Endothelial cell of umbilical vein (primary cell): ENCODE data around the gene CNKSR3.

Experiments
- EZH2 ChIP-seq: IDR thresholded peaks from 2 replicates; pipeline ENCODE4 v1.6.1; 2012; ENCODE audit warnings: borderline replicate concordance, low read depth, mild to moderate bottlenecking, moderate library complexity, low read length, inconsistent platforms; ENCODE audit not compliant: severe bottlenecking
- FOS ChIP-seq: IDR thresholded peaks from 2 replicates; pipeline ENCODE4 v1.6.1; 2011; ENCODE audit warnings: mild to moderate bottlenecking, low read length, moderate library complexity, borderline replicate concordance; ENCODE audit not compliant: insufficient read depth
- GATA2 ChIP-seq: IDR thresholded peaks from 2 replicates; pipeline ENCODE4 v1.7.0; 2011; ENCODE audit warnings: low read depth, mild to moderate bottlenecking, moderate library complexity, mixed read lengths, low read length; ENCODE audit not compliant: insufficient read length, insufficient read depth
- JUN ChIP-seq: IDR thresholded peaks from 2 replicates; pipeline ENCODE4 v1.6.1; 2011; ENCODE audit warnings: borderline replicate concordance, low read depth; ENCODE audit not compliant: insufficient read length, insufficient read depth
- MYC ChIP-seq: IDR thresholded peaks from one replicate; pipeline ENCODE4 v1.6.1; 2011; ENCODE audit warnings: mild to moderate bottlenecking, low read depth, low read length
- POLR2A ChIP-seq: IDR thresholded peaks from 2 replicates; pipeline ENCODE4 v1.6.1; 2012; ENCODE audit warnings: low read depth, mild to moderate bottlenecking, control low read depth, low read length
- POLR2AphosphoS5 ChIP-seq: IDR thresholded peaks from 2 replicates; pipeline ENCODE4 v1.6.1; 2012; ENCODE audit warnings: low read depth, mild to moderate bottlenecking, control low read depth, low read length, moderate library complexity; ENCODE audit not compliant: insufficient read depth
- TF ChIP-seq, protein P1 (sequence below), 2 donors: IDR thresholded peaks; 1 replicate in 1 of 2; 2 replicates in 1 of 2; pipeline ENCODE4 v1.5.1; 2011; ENCODE audit warnings: low read length in 2 of 2, mild to moderate bottlenecking in 2 of 2, moderate library complexity in 2 of 2, control low read depth in 1 of 2, inconsistent platforms in 1 of 2, low read depth in 1 of 2; ENCODE audit not compliant: insufficient read depth in 1 of 2; ENCODE audit errors: extremely low read depth in 1 of 2
- TF ChIP-seq, protein P2 (sequence below): IDR thresholded peaks from 2 replicates; pipeline ENCODE4 v1.6.1; 2011; ENCODE audit not compliant: insufficient read depth, insufficient read length

DNA sequence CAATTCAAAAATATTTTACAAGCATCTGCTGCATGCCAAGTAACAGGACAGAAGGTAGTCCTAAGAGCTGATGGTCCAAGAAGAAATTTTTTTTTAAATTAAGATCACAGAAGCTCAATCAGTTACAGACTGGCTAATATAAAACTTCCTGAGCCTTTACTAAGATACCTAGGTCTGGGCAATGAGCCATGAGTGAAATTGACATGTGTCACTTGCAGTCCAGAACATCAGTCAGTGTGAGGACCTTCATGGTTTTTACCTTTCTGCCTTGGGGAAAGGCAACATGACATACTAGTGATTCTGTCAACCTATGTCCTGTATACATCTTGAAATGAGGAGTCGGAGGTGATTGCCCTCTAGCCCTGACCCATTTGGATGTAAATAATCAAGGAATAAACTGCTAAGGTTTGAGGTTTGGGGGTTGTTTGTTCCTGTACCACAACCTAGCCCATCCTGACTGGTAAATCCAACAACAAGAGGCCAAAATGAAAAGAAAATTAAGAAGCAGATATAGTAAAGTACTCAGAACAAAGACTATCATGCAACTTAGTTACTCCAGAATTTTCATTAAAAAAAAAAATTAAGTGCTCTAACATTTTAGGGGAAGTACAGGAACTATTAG is 70.0 kb downstream of the CNKSR3 start:
- TF ChIP-seq POLR2AphosphoS5 (no peak), POLR2A (no peak), EZH2 (no peak), MYC (no peak), JUN (no peak), GATA2 (no peak), FOS (no peak)
- TF ChIP-seq, protein P1, sequence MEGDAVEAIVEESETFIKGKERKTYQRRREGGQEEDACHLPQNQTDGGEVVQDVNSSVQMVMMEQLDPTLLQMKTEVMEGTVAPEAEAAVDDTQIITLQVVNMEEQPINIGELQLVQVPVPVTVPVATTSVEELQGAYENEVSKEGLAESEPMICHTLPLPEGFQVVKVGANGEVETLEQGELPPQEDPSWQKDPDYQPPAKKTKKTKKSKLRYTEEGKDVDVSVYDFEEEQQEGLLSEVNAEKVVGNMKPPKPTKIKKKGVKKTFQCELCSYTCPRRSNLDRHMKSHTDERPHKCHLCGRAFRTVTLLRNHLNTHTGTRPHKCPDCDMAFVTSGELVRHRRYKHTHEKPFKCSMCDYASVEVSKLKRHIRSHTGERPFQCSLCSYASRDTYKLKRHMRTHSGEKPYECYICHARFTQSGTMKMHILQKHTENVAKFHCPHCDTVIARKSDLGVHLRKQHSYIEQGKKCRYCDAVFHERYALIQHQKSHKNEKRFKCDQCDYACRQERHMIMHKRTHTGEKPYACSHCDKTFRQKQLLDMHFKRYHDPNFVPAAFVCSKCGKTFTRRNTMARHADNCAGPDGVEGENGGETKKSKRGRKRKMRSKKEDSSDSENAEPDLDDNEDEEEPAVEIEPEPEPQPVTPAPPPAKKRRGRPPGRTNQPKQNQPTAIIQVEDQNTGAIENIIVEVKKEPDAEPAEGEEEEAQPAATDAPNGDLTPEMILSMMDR (IDR thresholded peaks at IDR 0.05; ENCODE audit: extremely low read depth in 1 of 2, insufficient read depth in 1 of 2, low read depth in 1 of 2, low read length in 2 of 2) = no peak
- TF ChIP-seq, protein P2, sequence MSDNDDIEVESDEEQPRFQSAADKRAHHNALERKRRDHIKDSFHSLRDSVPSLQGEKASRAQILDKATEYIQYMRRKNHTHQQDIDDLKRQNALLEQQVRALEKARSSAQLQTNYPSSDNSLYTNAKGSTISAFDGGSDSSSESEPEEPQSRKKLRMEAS = no peak
